Right kidney (tissue), 9 donors: ENCODE results near the gene HEXB.
A peak's percentile ranks its signal among the peaks of the same experiment; 100 is the strongest.

Source experiments
- DNase-seq: peaks from one replicate; pipeline ENCODE4 v3.0.0-alpha.2; 2016
- long read RNA-seq, 8 donors: transcript quantifications; one replicate each; lab custom pipeline, GENCODE V29; 2026

The HEXB gene
- long read RNA-seq, donor 1, transcript HEXB-201 (14 exons, 1,901 nt) = major isoform, 50 of 85 reads
- long read RNA-seq, donor 1, transcript HEXB-205 (3 exons, 806 nt) = minor isoform, 5 of 85 reads
- long read RNA-seq, donor 1, partial matches to known transcripts = 26 of 85 reads
- long read RNA-seq, donor 1, other reads (novel, unspliced or antisense) = 0 of 85 reads
- long read RNA-seq, donor 2, transcript HEXB-201 (14 exons, 1,901 nt) = major isoform, 47 of 86 reads
- long read RNA-seq, donor 2, partial matches to known transcripts = 27 of 86 reads
- long read RNA-seq, donor 2, other reads (novel, unspliced or antisense) = 0 of 86 reads
- long read RNA-seq, donor 3, transcript HEXB-201 (14 exons, 1,901 nt) = major isoform, 18 of 30 reads
- long read RNA-seq, donor 3, partial matches to known transcripts = 10 of 30 reads
- long read RNA-seq, donor 3, other reads (novel, unspliced or antisense) = 0 of 30 reads
- long read RNA-seq, donor 4, transcript HEXB-201 (14 exons, 1,901 nt) = major isoform, 18 of 30 reads
- long read RNA-seq, donor 4, transcript HEXB-205 (3 exons, 806 nt) = minor isoform, 5 of 30 reads
- long read RNA-seq, donor 4, partial matches to known transcripts = 6 of 30 reads
- long read RNA-seq, donor 4, other reads (novel, unspliced or antisense) = 0 of 30 reads
- long read RNA-seq, donor 5, transcript HEXB-201 (14 exons, 1,901 nt) = major isoform, 42 of 71 reads
- long read RNA-seq, donor 5, partial matches to known transcripts = 27 of 71 reads
- long read RNA-seq, donor 5, other reads (novel, unspliced or antisense) = 0 of 71 reads
- long read RNA-seq, donor 6, transcript HEXB-201 (14 exons, 1,901 nt) = major isoform, 25 of 88 reads
- long read RNA-seq, donor 6, partial matches to known transcripts = 60 of 88 reads
- long read RNA-seq, donor 6, other reads (novel, unspliced or antisense) = 0 of 88 reads
- long read RNA-seq, donor 7, transcript HEXB-201 (14 exons, 1,901 nt) = major isoform, 39 of 67 reads
- long read RNA-seq, donor 7, transcript HEXB-209 (6 exons, 1,684 nt) = minor isoform, 6 of 67 reads
- long read RNA-seq, donor 7, partial matches to known transcripts = 17 of 67 reads
- long read RNA-seq, donor 7, other reads (novel, unspliced or antisense) = 0 of 67 reads
- long read RNA-seq, donor 8, transcript HEXB-201 (14 exons, 1,901 nt) = major isoform, 41 of 60 reads
- long read RNA-seq, donor 8, partial matches to known transcripts = 14 of 60 reads
- long read RNA-seq, donor 8, other reads (novel, unspliced or antisense) = 0 of 60 reads

DNA sequence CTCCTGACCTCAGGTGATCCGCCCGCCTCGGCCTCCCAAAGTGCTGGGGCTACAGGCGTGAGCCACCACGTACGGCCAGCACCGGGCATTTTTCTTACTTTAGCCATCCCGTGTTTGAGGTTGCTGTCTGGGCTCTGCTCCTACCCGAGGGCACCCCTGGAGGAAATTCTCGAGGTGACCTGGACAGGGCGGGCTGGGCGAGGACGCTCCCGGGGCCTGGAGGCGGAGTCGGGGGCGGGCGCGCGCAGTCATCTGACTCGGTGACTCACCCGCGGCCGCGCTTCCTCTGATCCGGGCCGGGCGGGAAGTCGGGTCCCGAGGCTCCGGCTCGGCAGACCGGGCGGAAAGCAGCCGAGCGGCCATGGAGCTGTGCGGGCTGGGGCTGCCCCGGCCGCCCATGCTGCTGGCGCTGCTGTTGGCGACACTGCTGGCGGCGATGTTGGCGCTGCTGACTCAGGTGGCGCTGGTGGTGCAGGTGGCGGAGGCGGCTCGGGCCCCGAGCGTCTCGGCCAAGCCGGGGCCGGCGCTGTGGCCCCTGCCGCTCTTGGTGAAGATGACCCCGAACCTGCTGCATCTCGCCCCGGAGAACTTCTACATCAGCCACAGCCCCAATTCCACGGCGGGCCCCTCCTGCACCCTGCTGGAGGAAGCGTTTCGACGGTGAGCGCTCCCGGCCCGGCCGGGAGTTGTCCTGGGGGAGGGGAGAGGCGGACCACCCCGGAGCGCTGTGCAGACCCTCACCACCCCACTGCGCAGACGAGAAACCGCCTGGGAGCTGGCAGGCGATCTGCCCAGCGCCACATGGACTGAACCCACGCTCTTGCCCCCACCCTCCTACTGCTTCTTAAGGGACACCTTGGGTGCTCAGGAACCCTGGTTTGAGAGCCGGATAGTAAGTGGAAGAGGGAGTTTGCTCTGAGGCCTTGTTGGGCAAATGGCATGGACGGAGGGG is at the start of gene HEXB:
HEXB (plus strand) TSS at position 334 of the 952 bp plus-strand sequence; CDS start at position 362, 28 bp downstream.
- peak; percentile 92 for DNase-seq

DNA sequence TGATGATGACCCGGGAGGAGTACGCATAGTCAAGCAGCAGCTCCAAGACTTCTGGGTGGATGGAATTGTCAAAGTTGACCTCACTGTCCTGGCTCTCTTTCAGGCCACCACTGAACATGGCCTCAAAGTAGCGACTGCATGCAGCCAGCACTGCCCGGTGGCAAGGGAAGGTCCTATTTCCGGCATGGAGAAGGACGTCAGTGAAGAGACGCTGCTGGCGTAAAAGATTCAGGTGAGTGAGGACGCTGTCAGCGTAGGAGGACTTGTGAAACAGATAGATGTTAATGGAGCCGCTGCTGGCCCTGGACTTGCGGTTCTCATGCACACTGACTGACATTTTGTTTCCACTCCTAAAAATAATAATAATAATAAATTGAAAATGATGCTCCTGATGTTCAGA is 48.9 kb upstream of the HEXB start:
- DNase-seq = no peak

DNA sequence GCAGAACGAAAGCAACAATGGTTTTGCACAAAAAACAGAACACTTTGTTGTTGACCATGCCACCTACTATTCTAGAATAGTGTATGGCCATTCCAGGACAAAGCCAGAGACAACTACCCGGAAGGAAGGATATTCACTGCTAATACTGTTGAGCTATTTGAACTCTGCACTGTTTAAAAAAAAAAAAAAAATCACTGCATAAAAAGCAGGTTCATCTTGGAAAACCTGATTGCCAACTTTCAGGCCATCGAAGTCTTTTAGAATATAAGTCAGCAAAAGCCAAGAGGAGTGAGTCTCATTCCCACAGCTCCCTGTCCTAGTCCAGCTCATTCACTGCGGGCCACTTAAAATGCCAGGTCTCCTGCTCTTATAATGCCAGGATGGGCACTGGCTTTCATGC is 48.5 kb upstream of the HEXB start:
- DNase-seq = no peak

DNA sequence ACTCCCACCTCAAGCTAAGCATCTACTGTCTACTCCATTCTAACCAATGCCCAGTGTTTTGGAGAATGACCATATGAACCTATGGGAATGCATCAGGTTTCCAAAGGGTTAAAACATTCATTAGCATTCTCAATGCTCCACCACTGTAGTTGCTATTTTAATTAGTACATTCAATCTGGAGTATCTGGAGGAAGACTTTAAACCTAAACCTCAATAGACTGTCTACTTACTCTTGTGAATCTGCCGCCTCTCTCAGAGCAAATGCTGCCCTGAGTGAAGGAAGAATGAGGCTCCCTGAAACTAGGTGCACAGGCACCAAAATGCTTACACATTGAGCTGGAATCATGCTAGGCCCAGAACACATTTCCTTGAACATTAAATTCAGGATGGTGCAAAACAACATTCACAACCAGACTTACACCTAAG is 46.5 kb upstream of the HEXB start:
- DNase-seq = peak; percentile 33

DNA sequence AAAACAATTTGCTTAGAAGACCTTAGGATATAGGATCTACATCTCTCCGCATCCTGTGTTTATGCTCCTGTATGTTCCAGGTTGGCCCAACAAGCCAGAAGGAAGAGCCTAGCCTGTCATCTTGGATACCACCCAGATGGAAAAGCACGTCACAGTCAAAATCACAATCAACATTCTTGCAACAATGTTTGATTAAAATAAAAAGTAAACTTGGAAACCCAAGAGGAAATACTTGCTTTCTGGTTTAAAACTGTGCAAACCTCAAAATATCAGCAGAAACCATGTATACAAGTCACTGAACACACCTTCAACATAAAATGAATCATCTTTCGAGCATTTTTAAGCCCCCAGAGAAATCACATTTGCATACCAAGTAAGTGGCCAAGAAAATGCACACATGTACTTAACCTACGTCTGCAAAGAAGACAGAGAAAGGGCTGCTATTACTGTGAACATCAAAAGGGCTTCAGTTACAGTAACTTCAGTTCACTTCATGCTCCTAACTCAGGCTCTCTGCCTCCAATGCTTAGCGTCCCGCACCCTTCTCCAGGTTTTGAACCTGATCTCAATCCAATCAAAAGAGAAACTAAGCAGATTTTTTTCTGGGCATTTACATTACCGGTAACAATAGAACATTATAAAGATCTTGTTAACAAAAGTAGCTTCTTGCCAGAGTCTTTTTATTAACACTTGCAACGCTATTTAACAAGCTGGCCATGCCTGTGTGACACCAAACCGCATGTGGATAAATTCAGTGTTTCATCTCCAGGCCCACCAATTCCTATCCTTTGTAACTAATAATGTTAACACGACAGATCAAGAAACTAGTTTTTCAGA is 45.8 kb upstream of the HEXB start:
- peak; percentile 35 for DNase-seq

DNA sequence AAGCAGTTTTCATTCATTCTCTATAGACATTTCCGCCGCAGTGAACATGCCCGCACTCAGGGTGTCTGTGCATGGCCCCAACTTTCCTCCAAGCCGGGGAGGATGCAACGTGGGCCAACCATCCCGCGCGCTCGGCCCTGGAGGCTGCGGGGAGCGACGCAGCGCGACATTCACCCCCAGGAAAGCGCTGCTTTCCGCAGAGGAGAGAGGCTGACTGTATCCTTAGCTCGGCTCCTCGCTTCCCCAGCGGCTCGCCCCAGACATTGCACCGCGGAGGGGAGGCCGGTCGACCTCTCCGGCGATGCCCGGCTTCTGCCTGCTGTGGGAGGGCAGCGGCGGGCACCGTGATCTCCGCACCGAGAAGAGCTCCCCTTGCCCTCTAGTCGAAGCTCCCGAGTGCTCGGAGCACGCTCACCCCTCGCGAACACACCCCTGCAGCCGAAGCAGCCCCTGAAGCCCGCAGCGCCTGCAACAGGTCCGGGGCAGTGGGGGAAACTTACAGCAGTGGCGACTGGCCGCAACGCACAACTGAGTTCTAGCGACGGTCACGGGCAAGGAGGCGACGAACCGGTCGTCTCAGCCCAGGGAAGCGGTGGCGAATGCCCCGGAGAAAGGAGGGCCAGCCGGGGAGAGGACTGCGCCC is 45.1 kb upstream of the HEXB start:
- DNase-seq = peak; percentile 90

DNA sequence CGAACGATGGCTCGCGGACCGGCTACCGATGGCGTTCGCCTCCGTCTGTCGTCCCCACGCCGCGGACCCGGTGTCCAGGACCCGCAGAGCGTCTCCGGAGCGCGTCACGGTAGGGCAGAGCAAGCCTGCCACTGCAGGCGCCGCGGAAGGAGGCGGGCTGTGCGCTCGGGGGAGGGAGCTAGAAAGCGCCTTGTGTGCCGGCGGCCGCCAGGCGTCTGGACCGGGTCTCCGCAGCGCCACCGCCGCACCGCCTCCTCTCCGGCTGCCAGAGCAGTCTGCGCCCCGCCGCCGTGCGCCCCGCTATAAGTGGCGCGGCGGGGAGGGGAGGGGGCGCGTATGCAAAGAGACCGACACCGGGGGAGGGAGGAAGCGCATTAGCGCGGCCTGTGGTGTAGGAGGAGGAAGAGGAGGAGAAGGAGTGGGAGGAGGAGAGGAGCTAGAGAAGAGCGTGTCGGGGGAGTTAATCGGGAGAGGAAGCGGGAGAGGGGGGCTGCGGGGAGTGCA is 44.5 kb upstream of the HEXB start, which contains the start of gene ENC1:
ENC1 (minus strand) TSS at position 279 of the 504 bp plus-strand sequence. CDS start 4,243 bp downstream, outside the sequence.
- DNase-seq = peak; percentile 93

DNA sequence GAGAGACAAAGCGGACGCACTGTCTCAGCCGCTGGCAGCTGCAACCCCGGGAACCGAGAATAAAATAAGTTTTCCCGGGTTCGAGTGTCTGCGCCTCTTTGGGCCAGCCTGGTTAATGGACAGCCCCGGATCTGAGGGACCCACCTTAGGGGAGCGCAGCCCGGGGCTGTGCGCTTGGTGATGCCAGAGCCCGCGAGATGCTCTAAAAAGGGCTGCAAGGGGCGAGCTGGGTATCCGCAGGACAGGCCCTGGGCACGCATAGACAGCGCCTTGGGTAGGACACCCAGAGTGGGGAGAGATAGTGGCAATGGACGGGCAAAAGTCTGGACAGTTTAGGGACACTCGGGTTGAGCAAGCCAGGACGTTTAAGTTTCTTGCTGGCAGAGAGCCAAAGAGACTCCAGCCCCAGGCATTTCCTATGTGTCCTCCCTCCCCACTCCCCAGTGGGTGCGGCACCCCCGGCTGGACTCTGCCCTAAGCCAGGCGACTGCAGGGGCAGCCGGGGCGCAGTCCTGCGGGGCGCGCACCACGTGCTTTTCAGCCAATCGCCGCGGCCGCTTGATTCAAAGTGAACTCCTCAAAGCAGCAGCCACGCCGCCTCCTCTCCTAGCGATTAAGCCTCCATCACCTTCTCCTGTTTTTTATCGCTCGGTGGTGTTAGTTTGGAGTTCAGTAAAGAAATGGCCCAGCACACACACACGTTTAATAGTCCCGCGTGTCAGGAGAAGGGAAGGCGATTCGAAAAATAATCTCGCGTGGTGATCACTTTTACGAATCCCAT is 43.9 kb upstream of the HEXB start:
- DNase-seq = peak; percentile 94

DNA sequence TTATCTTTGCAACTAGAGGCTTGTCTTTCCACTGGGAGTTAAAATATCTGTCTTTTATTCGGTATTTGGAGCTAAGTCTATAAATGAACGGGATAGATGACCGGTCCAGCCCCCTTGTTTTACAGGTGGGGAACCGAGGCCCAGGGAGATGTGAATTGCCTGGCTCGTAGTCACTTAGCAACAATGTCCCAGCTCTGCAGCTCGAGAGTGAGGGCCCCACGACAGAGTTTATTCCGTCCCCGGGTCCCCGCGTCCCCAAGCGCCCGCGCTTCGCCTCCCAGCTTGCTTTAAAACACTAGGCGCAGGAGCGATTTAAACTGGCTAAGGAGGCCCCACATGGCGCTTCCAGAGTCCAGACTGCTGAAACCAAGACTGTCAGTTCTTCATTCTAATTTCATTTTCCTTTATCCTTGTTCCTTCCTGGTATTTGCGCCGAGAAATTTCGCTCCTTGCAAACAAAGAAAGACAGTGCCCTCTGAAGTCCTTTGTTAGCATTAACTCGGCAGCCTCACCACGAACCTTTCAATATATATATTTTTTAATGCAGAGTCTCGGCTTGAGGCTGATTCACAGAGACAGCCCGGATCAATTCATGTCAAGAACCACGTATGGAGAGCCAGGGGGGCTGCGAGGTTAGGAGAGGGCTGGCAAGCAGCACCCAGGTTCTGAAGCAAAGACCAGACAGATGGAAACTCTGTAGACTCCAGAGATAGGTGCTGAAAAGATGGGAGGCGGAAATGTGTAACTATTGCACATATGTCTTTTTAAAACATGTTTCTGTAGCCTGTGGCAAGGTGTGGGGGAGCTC is 43.1 kb upstream of the HEXB start:
- peak; percentile 80 for DNase-seq

DNA sequence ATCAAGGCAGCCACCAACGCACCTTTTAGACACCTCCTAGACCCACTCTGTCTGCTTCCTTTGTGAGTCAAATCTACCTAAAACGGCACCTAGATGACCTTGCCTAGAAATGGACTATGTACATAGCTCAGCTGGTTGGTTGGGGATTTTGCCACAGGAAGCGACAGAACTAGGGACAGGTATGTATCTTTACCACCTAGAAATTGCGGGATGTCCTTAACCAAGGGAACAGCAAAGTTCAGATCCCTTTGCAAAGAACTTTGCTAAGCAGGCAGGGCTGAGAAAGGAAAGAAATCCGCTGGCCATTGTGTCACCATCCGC is 42.5 kb upstream of the HEXB start:
- no peak for DNase-seq

DNA sequence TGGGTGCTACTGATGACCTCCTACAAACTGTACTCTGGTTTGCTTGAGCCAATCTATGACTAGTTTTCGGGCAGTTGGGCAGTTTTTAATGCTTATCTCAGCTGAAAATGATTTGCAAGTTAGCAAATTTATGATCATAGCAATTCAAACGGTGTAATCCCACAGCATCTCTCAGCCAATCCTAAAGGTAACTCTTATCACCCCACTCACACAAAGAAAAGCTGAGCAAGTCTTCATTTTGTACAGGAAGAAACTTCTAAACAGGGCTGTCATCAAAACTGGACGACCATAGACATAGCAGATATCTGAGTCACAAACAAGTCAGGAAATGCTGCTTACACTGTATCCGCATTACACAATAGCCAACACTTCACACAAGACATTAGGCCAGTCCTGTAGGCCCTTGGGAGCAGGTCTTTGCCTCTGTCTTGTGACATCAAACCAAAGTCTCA is 41.9 kb upstream of the HEXB start:
- DNase-seq = no peak

DNA sequence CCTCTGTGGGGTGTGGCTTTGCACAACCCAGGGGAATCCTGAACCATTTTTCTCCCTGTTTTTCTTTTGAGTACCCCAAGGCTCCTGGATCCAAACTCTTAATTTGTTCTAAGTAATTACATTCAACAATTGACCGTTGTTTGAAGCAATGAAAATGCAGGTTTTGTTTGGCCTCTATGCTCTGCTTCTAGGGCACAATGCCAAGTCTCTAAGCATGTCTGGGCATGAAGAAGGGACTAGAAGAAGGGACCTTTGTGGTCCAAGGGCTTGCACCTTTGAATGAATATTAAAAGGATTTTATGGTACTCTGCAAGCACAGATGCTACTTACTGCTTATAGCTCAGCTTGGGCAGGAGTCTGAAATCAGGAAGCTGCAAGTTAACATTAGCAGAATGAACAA is 37.9 kb upstream of the HEXB start:
- DNase-seq = no peak

DNA sequence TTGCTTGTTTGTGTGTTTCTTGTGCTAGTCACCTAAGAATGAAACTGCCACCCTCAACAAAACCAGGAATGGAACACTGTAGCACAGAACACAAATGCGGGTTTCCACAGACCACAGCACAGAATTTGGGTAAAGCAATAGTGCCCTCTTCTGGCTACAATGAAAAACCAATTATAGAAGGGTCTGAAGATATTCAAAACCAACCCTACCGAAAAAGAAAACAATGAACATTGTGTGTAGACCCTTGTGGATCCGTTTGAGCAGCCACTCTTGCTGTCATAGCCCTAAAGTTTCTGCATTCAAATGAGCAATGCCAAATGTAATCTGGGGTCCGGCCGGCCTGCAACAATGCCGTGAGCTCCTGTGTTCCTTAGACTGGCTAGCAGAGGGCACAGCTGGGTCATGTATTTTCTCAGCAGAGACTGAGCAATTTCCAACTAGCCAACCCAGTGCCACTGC is 36.2 kb upstream of the HEXB start:
- DNase-seq = peak; percentile 65

DNA sequence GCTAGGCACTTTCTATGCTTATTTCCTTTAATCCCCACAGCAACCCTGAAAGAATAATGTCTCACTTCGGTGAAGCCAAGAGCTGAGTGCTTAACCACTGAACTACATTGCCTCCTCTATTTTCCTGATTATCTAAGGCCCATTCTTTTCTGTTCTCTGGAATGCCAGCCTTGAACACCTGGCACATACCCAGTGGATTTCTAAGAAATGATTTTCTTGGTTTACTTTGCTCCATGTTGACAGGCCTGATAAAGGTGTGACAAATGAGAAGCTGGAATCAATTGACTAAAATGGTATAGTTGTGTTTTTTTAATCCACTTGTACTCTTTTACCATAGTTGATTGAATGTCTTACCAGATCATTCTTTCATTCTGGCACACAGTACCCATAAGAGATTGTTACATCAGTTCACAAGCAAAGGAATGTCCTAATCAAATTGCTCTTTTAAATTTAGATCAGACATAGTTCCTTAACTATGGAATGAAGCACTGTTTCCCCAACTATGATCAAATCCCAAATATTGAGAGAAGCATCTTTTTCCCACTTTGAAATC is 35.5 kb upstream of the HEXB start:
- no peak for DNase-seq

DNA sequence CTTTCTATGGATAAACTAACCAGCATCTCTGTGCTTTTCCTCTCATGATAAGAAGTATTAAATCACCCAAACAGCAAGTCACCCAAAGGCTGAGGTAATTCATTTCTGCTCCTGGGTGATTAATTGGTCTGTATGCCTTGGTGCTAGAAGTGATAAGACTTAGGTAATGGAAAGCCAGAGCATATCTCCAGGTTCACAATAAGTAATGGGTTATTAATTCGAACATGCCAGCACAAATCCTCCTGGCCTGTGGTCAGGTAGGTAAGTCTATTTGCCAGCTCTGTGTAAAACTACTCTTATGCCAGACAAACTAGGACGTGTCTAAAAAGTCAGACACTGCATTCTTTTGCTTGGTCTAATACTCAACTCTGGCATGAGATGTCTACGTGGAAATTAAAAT is 33.3 kb upstream of the HEXB start:
- no peak for DNase-seq

DNA sequence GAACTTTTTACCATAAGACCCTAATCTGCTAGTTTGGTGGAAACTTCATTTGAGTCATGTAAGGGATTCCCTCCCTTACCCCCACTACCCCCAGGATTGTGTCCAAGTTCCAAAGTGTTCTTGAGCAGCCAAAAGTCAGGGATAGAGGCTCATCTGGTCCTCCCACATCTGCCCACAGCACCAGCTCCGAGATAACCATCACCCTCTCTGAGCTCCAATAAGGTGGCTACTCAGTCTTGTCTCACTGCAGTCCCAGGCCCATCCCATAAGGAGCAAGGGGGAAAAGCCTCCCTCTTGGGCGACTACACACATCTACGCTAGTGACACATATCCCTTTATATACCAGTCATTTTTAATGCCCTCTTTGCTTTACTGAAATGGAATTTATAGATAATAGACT is 32.5 kb upstream of the HEXB start:
- no peak for DNase-seq

DNA sequence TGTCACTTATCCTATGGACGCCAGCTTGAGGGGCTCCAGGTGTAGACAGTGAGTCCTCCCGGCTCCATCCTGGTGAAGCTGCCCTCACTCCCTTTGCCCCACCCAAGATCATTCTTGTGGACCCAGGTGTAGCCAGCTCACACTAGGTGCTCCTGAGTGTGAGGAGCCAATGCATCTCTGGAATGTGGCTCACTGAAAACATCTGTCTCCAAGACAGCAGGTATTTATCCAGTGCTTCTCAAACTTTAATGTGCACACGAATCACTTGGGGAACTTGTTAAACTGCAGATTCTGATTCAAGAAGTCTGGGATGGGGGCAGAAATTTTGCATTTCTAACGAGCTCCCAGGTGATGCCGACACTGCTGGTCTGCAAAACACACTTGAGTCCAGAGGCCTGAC is 31.0 kb upstream of the HEXB start:
- no peak for DNase-seq
